Large intestine (tissue), 3 donors: ENCODE data around the gene ASIC4. TPM values are rescaled to one million over a fixed set of nuclear protein-coding genes. Genes with fewer than 3 reads are reported as not detected.
A peak's percentile ranks its signal among the peaks of the same experiment; 100 is the strongest.

Experiments
- DNase-seq, 2 donors: peaks; one replicate each; pipeline versions ENCODE4 v3.0.0 to v3.0.0-alpha.2; 2013
- H3K27ac ChIP-seq: one replicate; pipeline ENCODE4 v1.5.1; 2013; ENCODE audit warnings: low read length
- H3K27me3 ChIP-seq: 2 replicates; pipeline ENCODE4 v1.6.1; 2013; ENCODE audit warnings: low read length; ENCODE audit not compliant: control insufficient read depth, insufficient read depth
- H3K36me3 ChIP-seq: 2 replicates; pipeline ENCODE4 v1.6.1; 2013; ENCODE audit warnings: low read length; ENCODE audit not compliant: control insufficient read depth, insufficient read depth
- H3K4me1 ChIP-seq: one replicate; pipeline ENCODE4 v1.6.1; 2013; ENCODE audit warnings: low read length; ENCODE audit not compliant: control insufficient read depth, insufficient read depth
- H3K4me3 ChIP-seq: one replicate; pipeline ENCODE4 v1.5.1; 2013; ENCODE audit warnings: low read length
- H3K9me3 ChIP-seq: one replicate; pipeline ENCODE4 v1.6.1; 2013; ENCODE audit warnings: mild to moderate bottlenecking, low read depth, low read length, moderate library complexity; ENCODE audit not compliant: control insufficient read depth
- WGBS: methylation state at CpG from one replicate; pipeline ENCODE4 v1.1.5; 2013; ENCODE audit warnings: low lambda C conversion rate; ENCODE audit not compliant: insufficient coverage; 5-methylcytosine and 5-hydroxymethylcytosine counted together
- polyA plus RNA-seq: library from polyadenylated mRNA; unstranded; fragments of 120-200 nt; gene quantifications from one replicate; pipeline ENCODE4 v1.2.1, GENCODE V29; 2013

ASIC4 gene
- polyA plus RNA-seq, 1 donor = 1.1 TPM

DNA sequence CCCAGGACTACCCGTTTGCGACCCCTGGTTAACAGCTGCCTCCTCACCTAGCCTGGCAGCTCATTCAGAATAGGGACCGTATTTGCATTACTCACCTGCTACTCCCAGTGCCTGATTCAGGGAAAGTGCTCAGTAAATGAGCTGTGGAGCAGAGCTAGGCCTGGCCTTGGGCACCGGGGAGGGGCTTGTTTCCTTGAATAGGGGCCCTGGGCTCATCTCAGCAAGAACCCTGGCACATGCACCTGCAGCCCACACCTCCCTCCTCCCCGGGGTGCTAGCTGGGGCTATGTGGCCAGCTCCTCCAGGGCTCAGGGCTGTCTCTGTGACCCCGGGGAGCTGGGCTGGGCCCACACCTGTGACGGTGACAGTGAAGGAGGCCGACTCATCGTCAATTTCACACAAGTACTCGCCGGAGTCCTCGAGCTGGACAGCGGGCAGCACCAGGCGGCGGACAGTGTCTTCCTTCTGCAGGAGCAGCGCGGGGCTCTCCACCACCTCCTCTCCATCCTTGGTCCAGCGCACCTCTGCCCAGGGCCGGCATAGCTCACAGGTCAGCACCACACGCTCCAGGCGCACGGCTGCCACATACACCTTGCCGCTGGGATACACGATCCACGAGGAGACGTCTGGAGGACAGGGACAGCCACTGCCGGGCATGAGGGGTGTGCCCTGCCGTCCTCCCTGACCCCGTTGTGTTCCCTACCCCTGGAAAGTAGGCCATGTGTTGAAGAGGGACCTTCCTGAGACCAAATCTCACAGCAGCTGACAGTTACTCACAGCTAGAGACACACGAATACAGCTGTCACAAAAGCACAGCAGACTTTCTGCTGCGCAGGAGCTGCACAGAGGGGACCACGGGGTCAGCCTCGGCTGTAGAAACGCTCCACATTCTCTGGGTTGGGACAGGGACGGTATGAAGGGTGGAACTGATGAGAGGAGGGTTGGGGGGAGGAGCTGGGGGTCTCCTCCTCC lies 48.1 kb downstream of the ASIC4 start:
- Histone ChIP-seq H3K9me3 (no peaks in the 10 kb centered on the region), H3K36me3 (peaks cover 42% of the 10 kb centered on the region), H3K4me3 (no peak overlapping the region), H3K27ac (no peak overlapping the region), H3K27me3 (no peaks in the 10 kb centered on the region), H3K4me1 (no peaks in the 10 kb centered on the region)
- no CpG with 5 or more reads among the region's 35 CpGs for WGBS
- DNase-seq = no peak

- no peaks in the 10 kb centered on the region for H3K27me3 ChIP-seq
- H3K27ac ChIP-seq = no peak overlapping the region
- no peak for DNase-seq
- no peaks in the 10 kb centered on the region for H3K9me3 ChIP-seq
- peaks cover 46% of the 10 kb centered on the region for H3K36me3 ChIP-seq
- no CpG with 5 or more reads among the region's 20 CpGs for WGBS
- no peaks in the 10 kb centered on the region for H3K4me1 ChIP-seq
- H3K4me3 ChIP-seq = no peak overlapping the region
Measured at GRCh38 chr2:219563271-219563928, 49.1 kb downstream of the ASIC4 start.

GRCh38 chr2:219565130-219566080 lies 51.1 kb downstream of the ASIC4 start:
- peaks cover 46% of the 10 kb centered on the region for H3K36me3 ChIP-seq
- no peak overlapping the region for H3K4me3 ChIP-seq
- H3K4me1 ChIP-seq = peaks cover 7% of the 10 kb centered on the region
- DNase-seq = peak in 1 of 2 donors; percentile 52
- peaks cover 4% of the 10 kb centered on the region for H3K9me3 ChIP-seq
- WGBS = no CpG with 5 or more reads among the region's 21 CpGs
- H3K27ac ChIP-seq = no peak overlapping the region
- H3K27me3 ChIP-seq = no peaks in the 10 kb centered on the region

DNA sequence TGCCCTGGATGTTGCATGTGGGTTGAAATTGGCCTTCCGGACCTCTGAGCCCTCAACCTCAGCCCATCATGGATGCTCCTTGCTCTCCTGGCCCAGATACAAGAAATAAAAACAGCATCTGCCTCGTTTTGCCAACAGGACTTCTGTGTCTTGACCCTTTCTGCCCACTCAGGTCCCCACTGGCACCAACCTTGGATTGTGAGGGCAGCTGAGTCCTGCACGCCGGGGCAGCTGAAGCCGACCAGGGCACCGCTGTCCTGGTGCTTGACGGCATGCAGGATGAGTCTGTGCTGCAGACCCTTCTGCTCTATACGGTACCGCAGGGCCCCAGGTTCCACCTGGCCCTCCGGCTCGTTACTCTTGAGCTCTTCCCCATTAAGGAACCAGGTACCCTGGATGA lies 52.4 kb downstream of the ASIC4 start:
- no peaks in the 10 kb centered on the region for H3K27me3 ChIP-seq
- H3K4me3 ChIP-seq = no peak overlapping the region
- WGBS = no CpG with 5 or more reads among the region's 11 CpGs
- no peak for DNase-seq
- H3K36me3 ChIP-seq = peaks cover 46% of the 10 kb centered on the region
- peaks cover 8% of the 10 kb centered on the region for H3K4me1 ChIP-seq
- H3K27ac ChIP-seq = no peak overlapping the region
- peaks cover 4% of the 10 kb centered on the region for H3K9me3 ChIP-seq

DNA sequence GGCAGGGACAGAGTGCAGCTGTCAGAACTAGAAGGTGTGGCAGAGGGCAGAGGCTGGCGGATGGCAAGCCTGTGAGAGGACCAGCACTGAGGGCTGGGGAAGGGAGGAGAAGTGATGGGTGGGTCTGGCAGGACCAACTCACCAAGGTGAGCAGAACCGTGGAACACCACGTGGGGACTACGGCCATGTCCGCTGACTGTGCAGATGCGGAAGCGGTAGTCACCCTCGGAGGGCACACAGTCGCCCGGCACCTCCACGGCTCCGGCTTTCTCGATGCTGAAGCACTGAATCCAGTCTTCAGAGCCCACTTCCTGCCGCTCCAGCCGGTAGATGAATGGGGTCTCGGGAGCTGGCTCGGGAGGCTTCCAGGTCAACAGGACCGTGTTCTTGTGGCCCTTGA lies 52.8 kb downstream of the ASIC4 start:
- no peak for DNase-seq
- no CpG with 5 or more reads among the region's 18 CpGs for WGBS
- Histone ChIP-seq H3K27ac (no peak overlapping the region), H3K27me3 (no peaks in the 10 kb centered on the region), H3K9me3 (peaks cover 4% of the 10 kb centered on the region), H3K4me3 (no peak overlapping the region), H3K36me3 (peaks cover 46% of the 10 kb centered on the region), H3K4me1 (peaks cover 13% of the 10 kb centered on the region)

DNA sequence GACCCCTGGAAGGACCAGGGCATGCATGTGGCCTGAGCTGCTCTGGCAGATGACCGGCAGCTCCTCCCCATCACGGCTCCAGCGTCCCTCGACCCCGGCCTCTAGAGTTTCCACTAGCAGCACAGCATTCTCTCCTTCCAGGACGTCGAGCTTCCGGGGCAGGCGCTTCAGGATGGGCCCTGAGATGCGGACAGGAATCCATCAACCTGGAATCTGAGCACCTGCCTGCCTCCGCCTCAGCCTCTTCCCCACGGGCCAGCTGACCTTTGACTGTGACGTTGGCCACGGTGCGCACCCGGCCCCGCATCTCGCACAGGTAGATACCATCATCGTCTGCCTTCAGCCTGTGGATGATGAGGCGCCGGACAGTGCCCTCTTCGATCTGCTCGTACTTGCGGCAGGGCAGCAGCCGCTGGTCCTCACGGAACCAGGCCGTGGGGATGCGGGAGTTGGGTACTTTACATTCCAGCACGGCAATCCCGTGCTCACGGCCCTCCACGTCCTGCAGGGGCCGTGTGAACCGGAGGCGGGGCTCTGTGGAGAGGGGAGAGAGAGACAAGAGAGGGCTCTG lies 53.6 kb downstream of the ASIC4 start:
- Histone ChIP-seq H3K36me3 (peaks cover 39% of the 10 kb centered on the region), H3K4me3 (no peak overlapping the region), H3K4me1 (peaks cover 18% of the 10 kb centered on the region), H3K27me3 (no peaks in the 10 kb centered on the region), H3K27ac (no peak overlapping the region), H3K9me3 (peaks cover 4% of the 10 kb centered on the region)
- no peak for DNase-seq
- WGBS = no CpG with 5 or more reads among the region's 35 CpGs

DNA sequence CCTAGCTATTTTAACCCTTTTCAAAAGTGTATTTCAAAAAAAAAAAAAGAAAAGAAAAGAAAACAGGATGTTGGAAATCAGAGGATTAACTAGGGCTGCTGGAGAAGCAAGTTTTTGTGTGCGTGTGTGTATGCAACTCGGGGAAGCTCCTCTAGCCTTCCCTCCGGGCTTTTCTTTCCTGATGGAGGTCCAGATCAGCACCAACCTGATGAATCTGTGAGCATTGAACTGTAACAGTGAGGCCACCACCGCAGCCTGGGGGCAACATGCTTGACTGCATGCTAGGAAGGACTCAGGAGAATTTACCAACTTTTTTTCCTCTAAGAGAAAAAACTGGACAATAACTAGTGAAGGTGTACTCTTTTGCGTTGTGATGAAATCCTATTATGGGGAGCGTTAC lies 54.8 kb downstream of the ASIC4 start:
- H3K36me3 ChIP-seq = peaks cover 31% of the 10 kb centered on the region
- no peak overlapping the region for H3K4me3 ChIP-seq
- no CpG with 5 or more reads among the region's 6 CpGs for WGBS
- no peaks in the 10 kb centered on the region for H3K27me3 ChIP-seq
- H3K9me3 ChIP-seq = peaks cover 4% of the 10 kb centered on the region
- H3K4me1 ChIP-seq = peaks cover 18% of the 10 kb centered on the region
- DNase-seq = no peak
- no peak overlapping the region for H3K27ac ChIP-seq

- H3K36me3 ChIP-seq = peaks cover 25% of the 10 kb centered on the region
- WGBS = no CpG with 5 or more reads among the region's 6 CpGs
- peaks cover 4% of the 10 kb centered on the region for H3K9me3 ChIP-seq
- peak overlapping the region; percentile 40 for H3K4me3 ChIP-seq
- H3K4me1 ChIP-seq = peaks cover 18% of the 10 kb centered on the region
- no peak for DNase-seq
- H3K27me3 ChIP-seq = no peaks in the 10 kb centered on the region
- no peak overlapping the region for H3K27ac ChIP-seq
Measured at GRCh38 chr2:219569635-219570034, 55.4 kb downstream of the ASIC4 start.

DNA sequence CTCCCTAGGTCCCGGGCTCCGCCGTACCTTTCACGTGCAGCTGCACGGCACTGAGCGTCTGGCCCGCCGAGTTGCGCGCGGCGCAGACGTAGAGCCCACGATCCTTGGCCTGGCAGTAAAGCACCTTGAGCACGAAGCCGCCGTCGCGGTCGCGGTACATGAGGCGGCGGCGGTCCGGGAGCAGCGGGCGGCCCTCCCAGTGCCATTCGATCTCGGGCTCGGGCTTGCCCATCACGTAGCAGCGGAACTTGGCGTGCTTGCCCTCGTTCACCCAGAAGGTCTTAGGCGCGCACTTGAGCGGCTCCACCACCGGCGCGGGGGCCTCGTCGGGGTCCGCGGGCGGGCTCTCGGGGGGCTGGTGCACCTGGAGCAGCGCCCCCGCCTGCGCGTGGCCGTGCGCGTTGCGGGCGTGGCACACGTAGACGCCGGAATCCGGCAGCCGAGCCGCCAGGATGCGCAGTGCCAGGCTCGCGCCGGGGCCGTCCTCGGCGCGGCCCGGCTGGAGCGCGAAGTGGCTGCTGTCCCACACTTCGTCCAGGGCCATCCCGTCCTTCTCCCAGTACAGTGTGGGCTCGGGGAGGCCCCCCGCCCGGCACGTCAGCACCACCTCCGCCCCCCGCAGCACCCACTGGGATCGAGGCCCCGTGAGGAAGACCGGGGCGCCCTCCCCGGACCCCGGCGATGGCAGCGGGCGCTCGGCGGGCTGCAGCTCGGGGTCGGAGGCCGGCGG lies 56.1 kb downstream of the ASIC4 start:
- peak in 1 of 2 donors; percentile 69 for DNase-seq
- Histone ChIP-seq H3K4me3 (peak overlapping the region; percentile 40), H3K9me3 (peaks cover 4% of the 10 kb centered on the region), H3K27ac (no peak overlapping the region), H3K27me3 (no peaks in the 10 kb centered on the region), H3K36me3 (peaks cover 20% of the 10 kb centered on the region), H3K4me1 (peaks cover 18% of the 10 kb centered on the region)
- WGBS = no CpG with 5 or more reads among the region's 95 CpGs
